ENCODE results near the gene CYBA.

CYBA gene

GRCh38 chr16:88696441-88696840 lies 45.6 kb upstream of the CYBA start:
- TF ChIP-seq CTCF (IDR thresholded peaks at IDR 0.05; ENCODE audit: low read depth, low read length, missing control alignments): no peak
- no peak overlapping the region for H3K4me3 ChIP-seq (ENCODE audit: low read depth, low read length)
- DNase-seq (ENCODE audit: low read depth): no peak
- in situ Hi-C loops (cut with HindIII; ENCODE audit: low sequenced_read_pairs): no loop called here

- TF ChIP-seq CTCF (IDR thresholded peaks at IDR 0.05; ENCODE audit: low read depth, low read length, missing control alignments): no peak
- in situ Hi-C loops (cut with HindIII; ENCODE audit: low sequenced_read_pairs): no loop called here
These were observed 44.9 kb upstream of the CYBA start for GRCh38 chr16:88695753-88696152.

GRCh38 chr16:88695218-88695617 lies 44.4 kb upstream of the CYBA start:
- TF ChIP-seq CTCF (IDR thresholded peaks at IDR 0.05; ENCODE audit: low read depth, low read length, missing control alignments): no peak
- no peak overlapping the region for H3K4me3 ChIP-seq (ENCODE audit: low read depth, low read length)
- in situ Hi-C loops (cut with HindIII; ENCODE audit: low sequenced_read_pairs): no loop called here
- no peak for DNase-seq (ENCODE audit: low read depth)

More at GRCh38 chr16:88695753-88696152, 44.9 kb upstream of the CYBA start:
- H3K4me3 ChIP-seq (ENCODE audit: low read depth, low read length): no peak overlapping the region
- DNase-seq (ENCODE audit: low read depth): no peak

GRCh38 chr16:88694221-88695087 lies 43.6 kb upstream of the CYBA start:
- in situ Hi-C loops (cut with HindIII; ENCODE audit: low sequenced_read_pairs): no loop called here
- H3K4me3 ChIP-seq (ENCODE audit: low read depth, low read length): no peak overlapping the region
- no peak for TF ChIP-seq CTCF (IDR thresholded peaks at IDR 0.05; ENCODE audit: low read depth, low read length, missing control alignments)
- no peak for DNase-seq (ENCODE audit: low read depth)

- TF ChIP-seq CTCF (IDR thresholded peaks at IDR 0.05; ENCODE audit: low read depth, low read length, missing control alignments): no peak
- DNase-seq (ENCODE audit: low read depth): no peak
- H3K4me3 ChIP-seq (ENCODE audit: low read depth, low read length): no peak overlapping the region
- in situ Hi-C loops (cut with HindIII; ENCODE audit: low sequenced_read_pairs): no loop called here
These were observed 42.7 kb upstream of the CYBA start for GRCh38 chr16:88693420-88694177.

- no peak for TF ChIP-seq CTCF (IDR thresholded peaks at IDR 0.05; ENCODE audit: low read depth, low read length, missing control alignments)
- H3K4me3 ChIP-seq (ENCODE audit: low read depth, low read length): no peak overlapping the region
- in situ Hi-C loops (cut with HindIII; ENCODE audit: low sequenced_read_pairs): no loop called here
- DNase-seq (ENCODE audit: low read depth): no peak
These were observed 42.0 kb upstream of the CYBA start for GRCh38 chr16:88692861-88693260.
